ENCODE measurements around the gene PHACTR3. TPM values are rescaled to one million over a fixed set of nuclear protein-coding genes. Genes with fewer than 3 reads are reported as not detected.

PHACTR3 gene
- total RNA-seq, 2 experiments from 2014 or later, result not detected

GRCh38 chr20:59818911-59819310, 214.6 kb downstream of the PHACTR3 start:
- CTCF ChIA-PET, result no interaction called here
- POLR2A ChIA-PET, result no interaction called here

GRCh38 chr20:59819496-59820203, 215.3 kb downstream of the PHACTR3 start:
- CTCF ChIA-PET, result no interaction called here
- POLR2A ChIA-PET, result no interaction called here

- ChIA-PET CTCF (no interaction called here), POLR2A (no interaction called here)
Measured at GRCh38 chr20:59820204-59821041, 216.1 kb downstream of the PHACTR3 start.

- CTCF ChIA-PET, result no interaction called here
- POLR2A ChIA-PET, result no interaction called here
Measured at GRCh38 chr20:59821201-59821600, 216.9 kb downstream of the PHACTR3 start.

- POLR2A ChIA-PET, result no interaction called here
Measured at GRCh38 chr20:59821788-59822187, 217.4 kb downstream of the PHACTR3 start.

GRCh38 chr20:59822291-59823029, 218.1 kb downstream of the PHACTR3 start:
- ChIA-PET POLR2A (no interaction called here), CTCF (no interaction called here)

More at GRCh38 chr20:59821788-59822187, 217.4 kb downstream of the PHACTR3 start:
- CTCF ChIA-PET, result no interaction called here

GRCh38 chr20:59823030-59823423, 218.7 kb downstream of the PHACTR3 start:
- CTCF ChIA-PET, result no interaction called here
- POLR2A ChIA-PET, result no interaction called here

- CTCF ChIA-PET, result no interaction called here
- POLR2A ChIA-PET, result no interaction called here
Measured at GRCh38 chr20:59823491-59824259, 219.3 kb downstream of the PHACTR3 start.

GRCh38 chr20:59824711-59825562, 220.6 kb downstream of the PHACTR3 start:
- ChIA-PET CTCF (no interaction called here), POLR2A (no interaction called here)

- ChIA-PET CTCF (no interaction called here), POLR2A (no interaction called here)
Measured at GRCh38 chr20:59825563-59825920, 221.2 kb downstream of the PHACTR3 start.

GRCh38 chr20:59825944-59826759, 221.8 kb downstream of the PHACTR3 start:
- ChIA-PET POLR2A (no interaction called here), CTCF (no interaction called here)

- POLR2A ChIA-PET, result no interaction called here
- CTCF ChIA-PET, result no interaction called here
Measured at GRCh38 chr20:59827138-59828056, 223.1 kb downstream of the PHACTR3 start.

GRCh38 chr20:59828125-59829053, 224.0 kb downstream of the PHACTR3 start:
- ChIA-PET POLR2A (no interaction called here), CTCF (no interaction called here)

GRCh38 chr20:59829054-59829785, 224.9 kb downstream of the PHACTR3 start:
- ChIA-PET POLR2A (no interaction called here), CTCF (no interaction called here)

GRCh38 chr20:59829786-59830664, 225.7 kb downstream of the PHACTR3 start:
- ChIA-PET CTCF (no interaction called here), POLR2A (no interaction called here)
